Cardiac fibroblast (primary cell): ENCODE measurements around the gene HTR2C.
A peak's percentile ranks its signal among the peaks of the same experiment; 100 is the strongest.

Source experiments
- DNase-seq, 2 donors: peaks; one replicate each; pipeline versions ENCODE4 v3.0.0 to v3.0.0-alpha.2; 2010; ENCODE audit warnings: low read depth in 2 of 2
- H3K4me3 ChIP-seq, 2 donors: replicated peaks in 1 of 2; 1 replicate in 1 of 2; 2 replicates in 1 of 2; pipeline ENCODE4 v1.5.1; 2011; ENCODE audit warnings: low read depth in 2 of 2, low read length in 2 of 2, mild to moderate bottlenecking in 2 of 2, moderate library complexity in 1 of 2
- CTCF ChIP-seq: IDR thresholded peaks from one replicate; pipeline ENCODE4 v1.5.1; 2011; ENCODE audit warnings: low read depth, mild to moderate bottlenecking, low read length, inconsistent platforms

Gene HTR2C

GRCh38 chrX:114787061-114787460, 203.2 kb downstream of the HTR2C start:
- no peak for DNase-seq
- H3K4me3 ChIP-seq = no peak overlapping the region
- TF ChIP-seq CTCF = no peak

GRCh38 chrX:114797494-114797893, 213.6 kb downstream of the HTR2C start:
- no peak for TF ChIP-seq CTCF
- peak in 1 of 2 donors; percentile 3 for DNase-seq
- H3K4me3 ChIP-seq = no peak overlapping the region

- DNase-seq = peak; percentile 0 to 5
- TF ChIP-seq CTCF = no peak
- H3K4me3 ChIP-seq = no peak overlapping the region
These were observed 215.0 kb downstream of the HTR2C start for GRCh38 chrX:114798907-114799306.

- no peak for TF ChIP-seq CTCF
- no peak overlapping the region for H3K4me3 ChIP-seq
- DNase-seq = peak; percentile 73 to 83
These were observed 216.8 kb downstream of the HTR2C start for GRCh38 chrX:114800719-114801118.

GRCh38 chrX:114819509-114819908, 235.6 kb downstream of the HTR2C start:
- DNase-seq = no peak
- no peak for TF ChIP-seq CTCF
- H3K4me3 ChIP-seq = no peak overlapping the region

GRCh38 chrX:114841051-114841450, 257.2 kb downstream of the HTR2C start:
- no peak for TF ChIP-seq CTCF
- peak in 1 of 2 donors; percentile 0 for DNase-seq
- no peak overlapping the region for H3K4me3 ChIP-seq

- no peak overlapping the region for H3K4me3 ChIP-seq
- no peak for TF ChIP-seq CTCF
- no peak for DNase-seq
These were observed 258.3 kb downstream of the HTR2C start for GRCh38 chrX:114842181-114842580.
